GM18502 (cell line): ENCODE results near the gene SYMPK.
"Not testable (repeated sequence)": the region's sequence is repeated elsewhere in the genome, so short reads cannot be mapped to it uniquely, and the experiment has no call there.

Experiments
- ATAC-seq: cut with Tn5 transposase; IDR thresholded peaks from one replicate; pipeline ENCODE4 v1.9.1; 2021; ENCODE audit warnings: mild to moderate bottlenecking; ENCODE audit not compliant: unreplicated experiment, poor library complexity

The SYMPK gene

GRCh38 chr19:45814166-45814780 lies 48.7 kb downstream of the SYMPK start:
- ATAC-seq, result no peak

GRCh38 chr19:45812297-45812696 lies 50.6 kb downstream of the SYMPK start:
- no peak for ATAC-seq

GRCh38 chr19:45809643-45810159 lies 53.2 kb downstream of the SYMPK start:
- ATAC-seq, result no peak

DNA sequence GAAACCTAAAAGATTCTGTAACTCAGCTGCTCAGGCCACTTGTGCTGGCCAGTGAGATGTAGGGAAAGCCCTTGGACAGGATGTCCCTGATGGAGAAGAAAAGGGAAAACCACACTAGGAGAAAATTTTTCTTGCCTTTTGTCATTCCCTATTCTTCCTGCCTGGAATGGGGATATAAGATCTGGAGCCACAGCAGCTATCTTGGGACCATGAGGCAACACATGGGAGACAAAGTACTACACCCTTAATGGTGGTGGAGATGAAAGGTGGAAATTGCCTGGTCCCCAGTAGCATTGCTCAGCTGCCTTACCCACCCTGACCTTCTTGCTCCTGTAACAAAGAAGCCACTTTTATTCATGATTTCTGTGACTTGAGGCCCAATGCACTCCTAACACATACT lies 57.2 kb downstream of the SYMPK start:
- no peak for ATAC-seq

GRCh38 chr19:45804959-45805230 lies 58.1 kb downstream of the SYMPK start:
- no peak for ATAC-seq

- ATAC-seq, result no peak
Observed at GRCh38 chr19:45804140-45804958, 58.6 kb downstream of the SYMPK start.

DNA sequence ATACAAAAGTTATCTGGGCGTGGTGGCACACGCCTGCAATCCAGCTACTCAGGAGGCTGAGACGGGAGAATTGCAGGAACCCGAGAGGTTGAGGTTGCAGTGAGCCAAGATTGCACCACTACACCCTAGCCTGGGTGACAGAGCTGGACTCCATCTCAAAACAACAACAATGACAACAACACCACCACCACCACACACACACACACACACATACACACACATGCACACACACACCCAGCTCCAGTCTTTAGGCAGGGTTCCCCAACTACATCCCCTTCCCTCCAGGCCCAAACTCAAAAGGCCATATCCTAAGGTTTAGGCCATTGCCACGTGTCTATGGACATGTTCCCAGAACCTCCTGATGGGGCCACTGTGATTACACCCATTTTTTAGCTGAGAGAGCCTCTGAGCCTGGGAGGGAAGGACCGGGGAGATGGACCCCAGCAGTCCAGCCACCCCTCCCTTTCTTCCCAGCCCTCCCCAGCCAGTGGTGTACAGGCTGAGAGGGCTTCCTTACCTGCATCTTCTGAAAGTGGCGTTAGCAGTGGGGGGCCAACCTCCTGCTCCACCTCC lies 61.3 kb downstream of the SYMPK start:
- ATAC-seq, result no peak

DNA sequence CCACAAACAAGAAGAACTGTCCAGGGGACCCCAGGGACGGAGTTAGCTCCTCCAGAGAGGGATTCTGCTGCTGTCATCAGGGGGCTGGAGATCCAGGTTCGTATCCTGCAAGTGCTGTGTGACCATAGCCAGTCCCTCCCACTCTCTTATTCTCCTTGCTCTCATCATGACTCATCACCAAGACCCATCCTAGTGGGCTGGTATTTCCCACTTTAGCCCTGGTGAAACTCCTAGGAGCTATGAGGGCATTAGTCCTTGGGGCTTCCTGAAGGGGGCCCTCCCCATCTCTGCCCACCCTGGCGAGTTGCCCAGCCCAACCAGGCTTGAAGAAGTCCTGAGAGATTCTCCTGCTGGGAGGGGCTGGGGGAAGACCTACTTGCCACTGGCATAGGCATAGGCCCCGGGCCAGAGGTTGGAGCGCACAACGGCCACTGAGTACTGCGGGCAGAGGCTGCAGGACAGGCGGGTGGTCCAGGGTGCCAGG lies 62.8 kb downstream of the SYMPK start:
- no peak for ATAC-seq

DNA sequence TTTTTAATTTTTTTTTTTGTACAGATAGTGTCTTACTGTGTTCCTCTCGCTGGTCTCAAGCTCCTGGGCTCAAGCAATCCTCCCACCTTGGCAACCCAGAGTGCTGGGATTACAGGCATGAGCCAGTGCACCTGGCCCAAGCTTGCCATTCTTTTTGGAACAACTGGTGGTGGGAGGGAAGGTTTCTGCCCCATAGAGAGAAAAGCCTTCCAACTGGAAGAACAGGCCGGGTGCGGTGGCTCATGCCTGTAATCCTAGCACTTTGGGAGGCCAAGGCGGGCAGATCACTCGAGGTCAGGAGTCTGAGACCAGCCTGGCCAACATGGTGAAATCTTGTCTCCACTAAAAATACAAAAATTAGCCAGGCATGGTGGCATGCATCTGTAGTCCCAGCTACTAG lies 63.4 kb downstream of the SYMPK start:
- not testable (repeated sequence) for ATAC-seq

- ATAC-seq, result no peak
Observed at GRCh38 chr19:45798995-45799517, 63.9 kb downstream of the SYMPK start.

DNA sequence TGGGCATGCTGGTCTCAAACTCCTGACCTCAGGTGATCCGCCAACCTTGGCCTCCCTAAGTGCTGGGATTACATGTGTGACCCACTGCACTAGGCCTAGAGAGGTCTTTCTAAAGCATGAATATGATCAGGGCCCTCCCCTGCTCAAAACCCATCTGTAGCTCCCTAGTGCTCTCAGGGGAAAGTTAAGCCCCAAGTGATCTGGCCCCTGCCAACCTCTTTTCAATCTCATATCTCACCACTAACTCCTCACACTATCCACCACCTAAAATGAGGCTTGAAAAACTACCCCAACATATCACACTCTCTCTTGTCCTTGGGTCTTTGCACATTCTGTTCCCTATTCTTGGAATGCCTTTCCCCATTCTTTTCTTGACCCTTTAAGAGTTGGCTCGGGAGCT lies 68.3 kb downstream of the SYMPK start:
- ATAC-seq, result no peak

GRCh38 chr19:45793876-45794275 lies 69.1 kb downstream of the SYMPK start:
- no peak for ATAC-seq

DNA sequence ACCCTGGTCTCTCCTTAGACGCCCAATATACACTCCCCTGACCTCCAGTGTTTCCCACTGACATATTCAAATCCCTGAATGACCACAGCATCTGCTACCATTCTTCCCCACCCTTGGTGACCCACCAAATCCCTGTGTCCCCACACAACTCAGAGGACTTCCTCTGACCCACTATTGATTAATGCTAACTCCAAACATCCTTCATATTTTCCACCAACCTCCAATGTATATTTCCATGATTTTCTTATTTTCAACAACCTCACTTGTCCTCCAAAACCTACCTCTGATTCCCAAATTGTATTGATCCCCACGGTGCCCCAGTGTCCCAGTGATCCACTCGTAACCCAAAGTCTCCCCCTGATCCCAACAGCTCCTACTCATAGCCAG lies 69.8 kb downstream of the SYMPK start:
- peak; percentile 7 for ATAC-seq

DNA sequence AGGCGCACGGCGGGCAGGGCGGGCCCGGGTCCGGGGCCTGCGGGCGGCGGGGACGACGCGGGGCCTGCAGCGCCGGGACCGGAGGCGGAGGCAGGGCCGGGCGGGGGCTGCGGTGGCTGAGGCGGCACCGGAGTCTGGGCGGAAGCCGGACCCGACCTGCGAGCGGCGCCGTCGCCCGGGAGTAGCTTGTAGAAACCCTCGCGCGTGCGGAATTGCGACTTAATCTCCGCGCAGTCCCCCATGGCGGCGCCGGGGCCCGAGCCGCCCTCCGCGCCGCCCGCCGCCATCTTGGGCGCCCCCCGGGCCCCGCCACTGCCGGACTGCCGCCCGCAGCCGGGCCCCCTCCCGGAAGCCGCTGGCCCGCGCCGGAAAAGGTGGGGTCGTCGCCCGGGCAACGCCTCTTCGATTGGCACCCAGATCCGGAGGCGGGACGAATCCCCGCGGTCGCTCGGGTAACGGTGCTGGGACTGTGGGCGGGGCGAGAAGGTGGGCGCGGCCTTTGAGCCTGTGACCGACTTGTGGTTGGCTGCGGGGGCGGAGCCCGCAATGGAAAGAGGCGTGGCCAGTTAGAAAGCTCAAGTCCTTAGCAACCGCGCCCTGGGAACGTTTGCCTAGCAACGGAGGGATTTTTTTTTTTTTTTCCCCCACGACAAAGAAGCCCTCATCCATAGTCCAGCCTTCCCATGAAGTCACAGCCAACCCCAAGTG lies 70.3 kb downstream of the SYMPK start, which contains the start of gene DMWD:
DMWD (minus strand) TSS at position 376 of the 708 bp plus-strand sequence; CDS start at position 287, 89 bp downstream.
- ATAC-seq, result peak; percentile 91

GRCh38 chr19:45791744-45792469 lies 71.0 kb downstream of the SYMPK start:
- no peak for ATAC-seq

DNA sequence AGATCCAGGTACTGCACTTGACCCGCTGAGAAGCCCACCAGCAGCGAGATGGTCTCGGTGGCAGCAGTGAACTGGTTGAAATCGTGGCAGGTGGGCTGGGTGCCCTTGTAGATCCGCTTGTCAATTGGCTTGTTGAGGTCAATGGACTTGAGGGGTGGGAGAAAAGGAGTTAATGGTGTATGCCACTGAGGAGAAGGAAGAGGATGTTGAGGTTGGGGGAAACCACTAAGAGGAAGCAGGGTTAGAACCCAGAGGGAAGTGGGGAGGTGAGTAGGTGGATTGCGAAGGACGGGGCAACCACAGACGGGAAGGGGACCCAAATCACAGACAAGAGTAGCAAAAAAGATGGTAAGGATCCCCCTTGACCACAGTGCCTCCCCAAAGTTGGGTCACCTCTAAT lies 72.0 kb downstream of the SYMPK start:
- no peak for ATAC-seq

GRCh38 chr19:45789035-45789786 lies 73.7 kb downstream of the SYMPK start:
- no peak for ATAC-seq

DNA sequence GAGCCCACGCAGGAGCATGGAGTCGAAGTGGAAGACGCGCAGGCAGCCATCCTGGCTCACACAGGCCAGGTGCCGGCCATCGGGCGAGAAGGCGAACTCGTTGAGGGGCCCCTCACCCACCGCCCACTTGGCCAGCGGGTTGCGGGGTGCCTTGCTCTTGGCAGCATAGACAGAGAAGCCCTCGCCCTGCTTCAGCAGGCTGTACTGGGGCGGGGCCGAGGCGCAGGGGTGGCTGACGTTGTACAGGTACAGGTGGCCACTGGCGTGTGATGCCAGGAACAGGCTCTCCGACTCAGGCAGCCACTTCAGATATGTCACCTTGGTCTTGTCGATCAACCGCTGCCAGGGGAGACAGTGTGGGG lies 76.4 kb downstream of the SYMPK start:
- no peak for ATAC-seq
